Colonic mucosa (tissue), 4 donors: ENCODE results near the gene MXD3. TPM values are rescaled to one million over a fixed set of nuclear protein-coding genes. Genes with fewer than 3 reads are reported as not detected.

Experiments
- DNase-seq: peaks from one replicate; pipeline ENCODE4 v3.0.0-alpha.2; 2020
- H3K27ac ChIP-seq: fragments of 200-600 bp; one replicate; pipeline ENCODE4 v1.8.0; 2021
- H3K27me3 ChIP-seq: fragments of 200-600 bp; one replicate; pipeline ENCODE4 v1.8.0; 2021
- H3K36me3 ChIP-seq: fragments of 200-600 bp; one replicate; pipeline ENCODE4 v1.8.0; 2021
- H3K4me1 ChIP-seq: fragments of 200-600 bp; one replicate; pipeline ENCODE4 v1.8.0; 2021; ENCODE audit warnings: mild to moderate bottlenecking
- H3K4me3 ChIP-seq: fragments of 200-600 bp; one replicate; pipeline ENCODE4 v1.8.0; 2021
- H3K9ac ChIP-seq, 2 donors: one replicate each; pipeline ENCODE4 v1.7.0; 2013; ENCODE audit warnings: control low read depth in 2 of 2, low read depth in 2 of 2, low read length in 2 of 2
- H3K9me3 ChIP-seq: fragments of 200-600 bp; one replicate; pipeline ENCODE4 v1.8.0; 2021
- CTCF ChIP-seq: fragments of 200-600 bp; IDR thresholded peaks from one replicate; pipeline ENCODE4 v1.8.0; 2022; ENCODE audit warnings: antibody characterized with exemption, mild to moderate bottlenecking
- intact Hi-C: fragments of 100-400 bp; cut with DNase I; formaldehyde crosslinking; loops from one replicate; pipeline ENCODE4 v1.14.1; 2022
- total RNA-seq, 2 donors: library from RNA; stranded (reverse); fragmentation: NEBNext Ultra II Directional in 1 of 2; extraction: Animal tissue kit (Norgen Biotek cat#: 25700) in 1 of 2; gene quantifications; one replicate each; pipeline ENCODE4 v1.2.1, GENCODE V29; 2021
- donor health status: healthy.
- donor health status: DM: no; HTN: no; CAD: no.
- donor health status: DM: no; HTN: no; CAD: no.

Gene MXD3
- total RNA-seq, 2 donors from 2014 or later = 9.3 to 36.4 TPM

- no peaks in the 10 kb centered on the region for H3K9me3 ChIP-seq
- no peaks in the 10 kb centered on the region for H3K27me3 ChIP-seq
- H3K36me3 ChIP-seq = no peaks in the 10 kb centered on the region
- peaks cover 32% of the 10 kb centered on the region for H3K4me1 ChIP-seq
- no peak for DNase-seq
- intact Hi-C loops = loop anchor here (5.0 to 10.0 kb wide), 2 partner anchors 191 to 197 kb away; no protein-coding TSS in a partner anchor
- no peak overlapping the region for H3K27ac ChIP-seq
- no peak for TF ChIP-seq CTCF
- peak overlapping the region; percentile 56 for H3K4me3 ChIP-seq
- H3K9ac ChIP-seq = peak overlapping the region; percentile 61 to 68
Measured at GRCh38 chr5:177311392-177311722, 341 bp downstream of the MXD3 start.

GRCh38 chr5:177310757-177311391 lies 824 bp downstream of the MXD3 start:
- H3K9ac ChIP-seq = peak overlapping the region; percentile 61 to 68
- H3K4me3 ChIP-seq = peak overlapping the region; percentile 56
- H3K4me1 ChIP-seq = peaks cover 32% of the 10 kb centered on the region
- no peak overlapping the region for H3K27ac ChIP-seq
- no peaks in the 10 kb centered on the region for H3K36me3 ChIP-seq
- no peak for TF ChIP-seq CTCF
- H3K9me3 ChIP-seq = no peaks in the 10 kb centered on the region
- DNase-seq = peak; percentile 68
- no peaks in the 10 kb centered on the region for H3K27me3 ChIP-seq
- intact Hi-C loops = loop anchor here (5.0 to 10.0 kb wide), 2 partner anchors 191 to 196 kb away; no protein-coding TSS in a partner anchor

- H3K9me3 ChIP-seq = no peaks in the 10 kb centered on the region
- H3K27me3 ChIP-seq = no peaks in the 10 kb centered on the region
- TF ChIP-seq CTCF = no peak
- no peak overlapping the region for H3K27ac ChIP-seq
- no peak overlapping the region for H3K4me3 ChIP-seq
- H3K36me3 ChIP-seq = peaks cover 4% of the 10 kb centered on the region
- peaks cover 35% of the 10 kb centered on the region for H3K4me1 ChIP-seq
- DNase-seq = no peak
- intact Hi-C loops = loop anchor here (5.0 to 10.0 kb wide), 2 partner anchors 192 to 196 kb away; no protein-coding TSS in a partner anchor
- peak overlapping the region; percentile 28 to 68 for H3K9ac ChIP-seq
Measured at GRCh38 chr5:177310332-177310731, 1.4 kb downstream of the MXD3 start.

DNA sequence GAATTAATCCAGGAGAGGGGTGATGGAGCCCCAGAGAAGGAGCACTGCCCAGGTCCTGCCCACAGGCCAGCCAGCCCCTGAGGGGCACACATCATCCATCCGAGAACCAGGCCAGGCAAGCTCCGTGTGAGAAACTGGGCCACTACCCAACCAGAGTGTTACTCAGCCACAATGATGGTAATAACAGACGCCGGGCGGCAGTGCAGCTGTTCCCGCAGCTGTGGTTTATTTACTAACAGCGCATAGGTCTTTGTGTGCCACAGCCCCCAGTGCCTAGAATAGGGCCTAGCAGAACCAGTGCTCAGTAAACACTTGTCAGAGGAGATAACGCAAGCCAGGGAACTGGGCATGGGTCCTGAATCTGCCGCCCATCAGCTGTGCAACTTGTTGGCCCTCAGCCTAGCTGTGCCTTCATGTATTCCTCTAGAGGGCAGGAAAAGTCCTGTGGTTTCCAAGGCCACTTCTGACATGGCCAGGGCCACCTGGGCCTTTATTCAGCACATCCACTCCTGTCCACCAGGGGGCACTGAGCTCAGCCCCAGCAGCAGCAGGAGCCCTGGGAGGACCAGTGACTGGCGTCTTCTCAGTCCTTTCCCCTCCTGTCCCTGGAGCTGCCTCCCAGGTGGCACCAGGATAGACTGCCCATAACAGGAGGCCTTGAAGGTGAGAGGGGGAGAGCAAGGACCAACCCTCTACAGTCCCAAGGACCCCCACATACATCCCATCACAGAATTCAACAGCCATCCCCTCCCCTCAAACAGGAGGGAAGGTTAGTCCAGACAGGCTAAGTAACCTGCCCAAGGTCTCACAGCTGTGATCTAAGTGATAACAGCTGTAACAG lies 2.1 kb downstream of the MXD3 start:
- Histone ChIP-seq H3K36me3 (peaks cover 6% of the 10 kb centered on the region), H3K9me3 (no peaks in the 10 kb centered on the region), H3K27ac (no peak overlapping the region), H3K4me1 (peaks cover 39% of the 10 kb centered on the region), H3K9ac (no peak overlapping the region), H3K27me3 (no peaks in the 10 kb centered on the region), H3K4me3 (no peak overlapping the region)
- DNase-seq = peak; percentile 78
- intact Hi-C loops = loop anchor here (5.0 to 10.0 kb wide), 2 partner anchors 193 to 195 kb away; no protein-coding TSS in a partner anchor
- TF ChIP-seq CTCF = peak; percentile 87

DNA sequence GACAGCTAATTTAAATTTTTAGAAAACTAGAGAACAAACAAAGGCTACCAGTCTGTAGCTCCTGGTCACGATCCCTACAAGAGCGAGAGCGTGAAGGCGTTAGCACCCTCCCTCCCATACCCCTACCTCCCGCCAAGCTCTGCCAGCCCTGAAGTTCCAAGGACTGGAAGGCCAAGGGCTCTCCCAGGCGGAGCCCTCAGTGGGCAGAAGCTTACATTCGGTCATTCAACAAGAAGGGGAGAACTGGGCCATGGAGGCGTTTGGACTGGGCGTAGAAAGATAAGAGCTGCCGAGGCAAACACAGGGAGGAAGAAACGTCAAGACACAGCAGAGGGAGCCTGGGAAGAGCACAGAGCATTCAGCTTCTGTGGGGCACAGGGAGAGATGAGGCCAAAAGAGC lies 3.0 kb downstream of the MXD3 start:
- H3K9ac ChIP-seq = no peak overlapping the region
- no peak for TF ChIP-seq CTCF
- no peaks in the 10 kb centered on the region for H3K9me3 ChIP-seq
- H3K36me3 ChIP-seq = peaks cover 6% of the 10 kb centered on the region
- intact Hi-C loops = no loop called here
- no peaks in the 10 kb centered on the region for H3K27me3 ChIP-seq
- no peak for DNase-seq
- H3K4me3 ChIP-seq = no peak overlapping the region
- H3K4me1 ChIP-seq = peaks cover 39% of the 10 kb centered on the region
- no peak overlapping the region for H3K27ac ChIP-seq
